Ramos (cell line): ENCODE data around the gene CD247.
"Not testable (repeated sequence)": the region's sequence is repeated elsewhere in the genome, so short reads cannot be mapped to it uniquely, and the experiment has no call there.

Experiments used
- in situ Hi-C: fragments of 300-500 bp; cut with MboI; formaldehyde crosslinking; loops from one replicate; pipeline ENCODE4 v1.14.3; 2022; ENCODE audit warnings: low sequenced_read_pairs; ENCODE audit not compliant: unreplicated experiment

The CD247 gene

GRCh38 chr1:167518331-167518700, at the start of gene CD247:
Gene CD247 (minus strand): TSS chr1:167518529. CDS start chr1:167518465, 64 bp downstream.
- in situ Hi-C loops, result no loop called here

- in situ Hi-C loops, result no loop called here
Observed at GRCh38 chr1:167567663-167568062, 49.3 kb upstream of the CD247 start.

GRCh38 chr1:167566766-167567165, 48.4 kb upstream of the CD247 start:
- in situ Hi-C loops, result no loop called here

- in situ Hi-C loops, result no loop called here
Observed at GRCh38 chr1:167565922-167566321, 47.6 kb upstream of the CD247 start.

- in situ Hi-C loops, result no loop called here
Observed at GRCh38 chr1:167564612-167565270, 46.4 kb upstream of the CD247 start.

- in situ Hi-C loops, result no loop called here
Observed at GRCh38 chr1:167563579-167564246, 45.4 kb upstream of the CD247 start.

GRCh38 chr1:167562702-167563101, 44.4 kb upstream of the CD247 start:
- in situ Hi-C loops, result no loop called here

GRCh38 chr1:167561753-167562152, 43.4 kb upstream of the CD247 start:
- in situ Hi-C loops, result no loop called here

- in situ Hi-C loops, result no loop called here
Observed at GRCh38 chr1:167555971-167556714, 37.8 kb upstream of the CD247 start.

- in situ Hi-C loops, result not testable (repeated sequence)
Observed at GRCh38 chr1:167555072-167555471, 36.7 kb upstream of the CD247 start.

- in situ Hi-C loops, result no loop called here
Observed at GRCh38 chr1:167554028-167554779, 35.9 kb upstream of the CD247 start.

- in situ Hi-C loops, result no loop called here
Observed at GRCh38 chr1:167553136-167554027, 35.1 kb upstream of the CD247 start, which contains the start of gene CREG1. Gene CREG1 (minus strand): TSS chr1:167553762.

- in situ Hi-C loops, result no loop called here
Observed at GRCh38 chr1:167551362-167551761, 33.0 kb upstream of the CD247 start.

- in situ Hi-C loops, result loop anchor here (25.0 kb wide), 1 partner anchor 636 kb away; no protein-coding TSS in a partner anchor
Observed at GRCh38 chr1:167548059-167548932, 30.0 kb upstream of the CD247 start.

GRCh38 chr1:167546935-167547334, 28.6 kb upstream of the CD247 start:
- in situ Hi-C loops, result loop anchor here (25.0 kb wide), 1 partner anchor 635 kb away; no protein-coding TSS in a partner anchor

- in situ Hi-C loops, result loop anchor here (25.0 kb wide), 1 partner anchor 633 kb away; no protein-coding TSS in a partner anchor
Observed at GRCh38 chr1:167545349-167545748, 27.0 kb upstream of the CD247 start.

- in situ Hi-C loops, result loop anchor here (25.0 kb wide), 1 partner anchor 632 kb away; no protein-coding TSS in a partner anchor
Observed at GRCh38 chr1:167544447-167545093, 26.2 kb upstream of the CD247 start.
